HCT116 (cell line): ENCODE measurements around the gene RAD51AP1.

Source experiments
- CEBPB ChIP-seq: IDR thresholded peaks from 2 replicates; pipeline ENCODE4 v1.6.1; 2012; ENCODE audit warnings: low read depth
- CTCF ChIP-seq, 3 experiments: fragments of 200-600 bp in 1 of 3; sonication (generic) in 1 of 3; IDR thresholded peaks in 2 of 3; conservative IDR thresholded peaks in 1 of 3; 2 replicates each; pipeline ENCODE4 v1.5.1; 2012 to 2017; ENCODE audit warnings: low read depth in 2 of 3, low read length in 2 of 3, antibody characterized with exemption in 1 of 3, borderline replicate concordance in 1 of 3, control low read depth in 1 of 3, mild to moderate bottlenecking in 1 of 3, mixed read lengths in 1 of 3, mixed run types in 1 of 3, moderate library complexity in 1 of 3; ENCODE audit not compliant: insufficient read depth in 1 of 3
- EZH2phosphoT487 ChIP-seq: fragments of 200-600 bp; IDR thresholded peaks from 2 replicates; pipeline ENCODE4 v1.6.1; 2018; ENCODE audit warnings: antibody characterized with exemption, borderline replicate concordance
- POLR2A ChIP-seq: IDR thresholded peaks from 2 replicates; pipeline ENCODE4 v1.7.0; 2011; ENCODE audit warnings: borderline replicate concordance; ENCODE audit not compliant: insufficient read depth, insufficient read length; ENCODE audit errors: extremely low read depth
- REST ChIP-seq: IDR thresholded peaks from 2 replicates; pipeline ENCODE4 v1.6.1; 2012; ENCODE audit warnings: low read depth
- YY1 ChIP-seq: IDR thresholded peaks from 2 replicates; pipeline ENCODE4 v1.6.1; 2011; ENCODE audit warnings: low read length, low read depth, moderate library complexity, mild to moderate bottlenecking; ENCODE audit not compliant: insufficient replicate concordance; ENCODE audit errors: extremely low read depth

GRCh38 chr12:4506870-4507269, 31.8 kb upstream of the RAD51AP1 start:
- TF ChIP-seq CEBPB, result no peak
- no peak for TF ChIP-seq EZH2phosphoT487
- no peak for TF ChIP-seq POLR2A
- TF ChIP-seq REST, result no peak
- no peak for TF ChIP-seq CTCF (IDR thresholded peaks at IDR 0.05 in 2 of 3, conservative IDR thresholded peaks at IDR 0.05 in 1 of 3; ENCODE audit: borderline replicate concordance in 1 of 3, insufficient read depth in 1 of 3, low read depth in 2 of 3, low read length in 2 of 3)
- no peak for TF ChIP-seq YY1
